Stimulated activated CD4-positive, alpha-beta T cell treated with anti-CD3 and anti-CD28 coated beads, Interleukin-2, amount 100 ng/mL, for 4 hours (primary cell): ENCODE measurements around the gene SAP25.
"Not testable (repeated sequence)": the region's sequence is repeated elsewhere in the genome, so short reads cannot be mapped to it uniquely, and the experiment has no call there.

Experiments
- DNase-seq: peaks from one replicate; pipeline ENCODE4 v3.0.0-alpha.2; 2020; ENCODE audit warnings: low read depth

SAP25 gene

GRCh38 chr7:100535982-100536381 is 37.7 kb downstream of the SAP25 start:
- DNase-seq: not testable (repeated sequence)

DNA sequence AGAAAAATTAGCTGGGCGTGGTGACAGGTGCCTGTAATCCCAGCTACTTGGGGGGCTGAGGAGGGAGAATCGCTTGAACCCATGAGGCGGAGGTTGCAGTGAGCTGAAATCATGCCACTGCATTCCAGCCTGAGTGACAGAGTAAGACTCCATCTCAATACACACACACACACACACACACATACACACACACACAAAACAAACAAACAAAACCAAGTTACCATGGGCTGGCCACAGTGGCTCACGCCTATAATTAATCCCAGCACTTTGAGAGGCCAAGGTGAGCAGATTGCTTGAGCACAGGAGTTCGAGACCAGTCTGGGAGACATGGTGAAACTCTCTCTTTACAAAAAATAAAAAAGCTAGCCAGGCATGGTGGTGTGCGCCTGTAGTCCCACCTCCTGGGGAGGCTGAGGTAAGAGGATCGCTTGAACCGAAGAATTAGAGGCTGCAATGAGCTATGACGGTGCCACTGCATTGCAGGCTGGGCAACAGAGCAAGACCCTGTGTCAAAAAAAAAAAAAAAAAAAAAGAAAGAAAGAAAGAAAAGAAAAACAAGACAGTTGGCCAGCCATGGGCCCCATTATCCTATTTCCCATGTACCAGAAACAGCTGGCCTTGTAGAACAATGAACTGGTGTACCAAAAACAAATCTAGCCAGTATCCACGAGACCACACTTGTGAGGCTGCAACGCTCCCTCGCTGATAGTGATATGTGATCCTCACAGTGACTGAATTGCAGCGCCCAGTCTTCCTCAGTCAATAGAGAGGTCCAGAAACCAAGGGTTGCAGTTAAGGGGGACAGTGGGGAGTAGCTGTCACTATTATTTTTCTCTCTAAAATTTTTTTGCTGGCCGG is 41.3 kb downstream of the SAP25 start:
- DNase-seq: no peak

DNA sequence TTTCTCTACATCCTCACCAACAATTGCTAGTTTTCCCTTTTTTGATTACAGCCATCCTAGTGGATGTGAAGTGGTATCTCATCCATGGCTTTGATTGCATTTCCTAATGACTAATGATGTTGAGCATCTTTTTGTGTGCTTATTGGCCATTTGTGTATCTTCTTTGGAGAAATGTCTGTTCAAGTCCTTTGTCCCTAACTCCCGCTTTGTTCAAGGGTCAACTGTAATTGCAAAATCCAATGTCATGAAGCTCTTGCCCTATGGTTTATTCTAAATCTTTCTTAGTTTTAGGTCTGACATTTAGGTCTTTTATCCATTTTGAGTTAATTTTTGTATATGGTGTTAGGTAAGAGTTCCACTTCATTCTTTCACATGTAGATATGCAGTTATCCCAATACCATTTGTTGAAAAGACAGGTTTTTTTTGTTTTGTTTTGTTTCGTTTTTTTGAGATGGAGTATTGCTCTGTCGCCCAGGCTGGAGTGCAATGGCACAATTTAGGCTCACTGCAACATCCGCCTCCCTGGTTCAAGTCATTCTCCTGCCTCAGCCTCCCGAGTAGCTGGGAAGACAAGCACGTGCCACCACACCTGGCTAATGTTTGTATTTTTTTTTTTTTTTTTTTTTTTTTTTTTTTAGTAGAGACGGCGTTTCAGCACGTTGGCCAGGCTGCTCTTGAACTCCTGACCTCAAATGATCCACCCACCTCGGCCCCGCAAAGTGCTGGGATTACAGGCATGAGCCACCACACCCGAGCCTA is 45.4 kb downstream of the SAP25 start:
- not testable (repeated sequence) for DNase-seq

DNA sequence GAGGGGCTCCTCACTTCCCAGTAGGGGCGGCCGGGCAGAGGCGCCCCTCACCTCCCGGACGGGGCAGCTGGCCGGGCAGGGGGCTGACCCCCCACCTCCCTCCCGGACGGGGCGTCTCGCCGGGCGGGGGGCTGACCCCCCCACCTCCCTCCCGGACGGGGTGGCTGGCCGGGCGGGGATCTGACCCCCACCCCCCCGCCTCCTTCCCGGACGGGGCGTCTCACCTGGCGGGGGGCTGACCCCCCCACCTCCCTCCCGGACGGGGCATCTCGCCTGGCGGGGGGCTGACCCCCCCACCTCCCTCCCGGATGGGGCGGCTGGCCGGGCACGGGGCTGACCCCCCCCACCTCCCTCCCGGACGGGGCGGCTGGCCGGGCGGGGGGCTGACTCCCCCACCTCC is 50.5 kb downstream of the SAP25 start:
- DNase-seq: not testable (repeated sequence)
